GM18502 (cell line): ENCODE measurements around the gene XPO1.
"Not testable (repeated sequence)": the region's sequence is repeated elsewhere in the genome, so short reads cannot be mapped to it uniquely, and the experiment has no call there.

Experiments used
- ATAC-seq: cut with Tn5 transposase; IDR thresholded peaks from one replicate; pipeline ENCODE4 v1.9.1; 2021; ENCODE audit warnings: mild to moderate bottlenecking; ENCODE audit not compliant: unreplicated experiment, poor library complexity

Gene XPO1, protein sequence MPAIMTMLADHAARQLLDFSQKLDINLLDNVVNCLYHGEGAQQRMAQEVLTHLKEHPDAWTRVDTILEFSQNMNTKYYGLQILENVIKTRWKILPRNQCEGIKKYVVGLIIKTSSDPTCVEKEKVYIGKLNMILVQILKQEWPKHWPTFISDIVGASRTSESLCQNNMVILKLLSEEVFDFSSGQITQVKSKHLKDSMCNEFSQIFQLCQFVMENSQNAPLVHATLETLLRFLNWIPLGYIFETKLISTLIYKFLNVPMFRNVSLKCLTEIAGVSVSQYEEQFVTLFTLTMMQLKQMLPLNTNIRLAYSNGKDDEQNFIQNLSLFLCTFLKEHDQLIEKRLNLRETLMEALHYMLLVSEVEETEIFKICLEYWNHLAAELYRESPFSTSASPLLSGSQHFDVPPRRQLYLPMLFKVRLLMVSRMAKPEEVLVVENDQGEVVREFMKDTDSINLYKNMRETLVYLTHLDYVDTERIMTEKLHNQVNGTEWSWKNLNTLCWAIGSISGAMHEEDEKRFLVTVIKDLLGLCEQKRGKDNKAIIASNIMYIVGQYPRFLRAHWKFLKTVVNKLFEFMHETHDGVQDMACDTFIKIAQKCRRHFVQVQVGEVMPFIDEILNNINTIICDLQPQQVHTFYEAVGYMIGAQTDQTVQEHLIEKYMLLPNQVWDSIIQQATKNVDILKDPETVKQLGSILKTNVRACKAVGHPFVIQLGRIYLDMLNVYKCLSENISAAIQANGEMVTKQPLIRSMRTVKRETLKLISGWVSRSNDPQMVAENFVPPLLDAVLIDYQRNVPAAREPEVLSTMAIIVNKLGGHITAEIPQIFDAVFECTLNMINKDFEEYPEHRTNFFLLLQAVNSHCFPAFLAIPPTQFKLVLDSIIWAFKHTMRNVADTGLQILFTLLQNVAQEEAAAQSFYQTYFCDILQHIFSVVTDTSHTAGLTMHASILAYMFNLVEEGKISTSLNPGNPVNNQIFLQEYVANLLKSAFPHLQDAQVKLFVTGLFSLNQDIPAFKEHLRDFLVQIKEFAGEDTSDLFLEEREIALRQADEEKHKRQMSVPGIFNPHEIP (N-terminal part only)

DNA sequence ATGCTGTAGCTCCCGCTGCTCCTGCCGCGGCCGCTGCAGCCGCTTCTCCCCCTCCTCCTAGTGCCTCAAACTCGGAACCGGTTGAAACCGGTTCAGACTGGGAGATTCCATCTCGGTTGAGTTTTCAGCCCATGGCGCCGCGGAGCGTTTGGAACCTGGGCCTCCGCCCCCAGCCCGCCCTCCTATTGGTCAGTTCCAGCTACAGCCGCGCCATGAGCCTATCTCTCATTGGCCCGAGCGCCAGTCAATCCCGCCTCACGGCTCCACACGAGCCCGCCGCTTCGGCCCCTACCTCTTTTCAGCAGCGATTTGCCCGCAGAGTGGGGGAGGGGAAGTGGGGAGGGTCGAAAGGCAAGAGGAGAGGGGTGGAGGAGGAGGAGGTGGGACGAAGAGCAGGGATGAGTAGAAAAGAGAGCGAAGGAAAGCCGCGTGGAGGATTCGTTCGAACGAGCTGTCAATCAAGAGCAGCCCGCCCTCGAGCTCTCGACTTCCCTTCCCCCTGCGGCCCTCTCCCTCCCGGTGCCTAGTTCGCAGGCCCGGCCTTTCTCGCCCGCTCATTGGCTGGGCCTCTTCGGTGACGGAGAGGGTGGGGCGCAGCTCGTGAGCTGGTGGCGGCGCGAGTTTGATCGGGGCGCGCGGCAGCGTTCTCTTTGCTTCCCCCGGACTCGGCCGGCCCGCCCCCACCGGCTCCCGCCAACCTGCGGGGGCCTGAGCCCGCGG is at the start of gene XPO1:
XPO1 (minus strand) TSS at position 157 of the 720 bp plus-strand sequence. CDS start 4,459 bp downstream, outside the sequence.
- peak; percentile 85 for ATAC-seq

DNA sequence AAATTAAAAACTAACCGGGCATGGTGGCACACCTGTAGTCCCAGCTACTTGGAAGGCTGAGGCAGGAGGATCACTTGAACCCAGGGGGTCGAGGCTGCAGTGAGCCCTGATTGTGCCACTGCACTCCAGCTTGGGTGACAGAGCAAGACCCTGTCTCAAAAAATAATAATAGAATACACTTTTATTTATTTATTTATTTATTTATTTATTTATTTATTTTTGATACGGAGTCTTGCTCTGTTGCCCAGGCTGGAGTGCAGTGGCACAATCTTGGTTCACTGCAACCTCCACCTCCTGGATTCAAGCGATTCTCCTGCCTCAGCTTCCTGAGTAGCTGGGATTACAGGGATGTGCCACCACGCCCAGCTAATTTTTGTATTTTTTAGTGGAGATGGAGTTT is 48.8 kb upstream of the XPO1 start:
- not testable (repeated sequence) for ATAC-seq

DNA sequence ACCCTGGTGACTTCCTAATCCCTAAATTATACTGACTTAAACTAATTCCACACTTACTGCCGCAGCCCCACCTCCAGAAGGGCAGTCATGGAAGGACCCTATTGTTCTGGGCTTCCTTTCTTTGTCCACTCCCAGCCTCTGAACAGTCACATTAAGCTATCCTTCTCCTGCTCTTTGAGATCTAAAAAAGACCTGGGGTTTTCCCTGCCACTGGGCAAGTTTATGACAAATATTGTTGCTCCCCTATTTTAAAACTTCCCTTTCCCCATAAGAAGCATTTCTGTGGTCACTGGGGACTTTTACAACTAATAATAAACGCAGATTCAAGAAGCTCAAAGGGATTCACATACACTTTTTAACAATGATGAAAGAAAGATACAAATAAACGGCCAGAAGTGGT is 47.2 kb upstream of the XPO1 start:
- no peak for ATAC-seq

DNA sequence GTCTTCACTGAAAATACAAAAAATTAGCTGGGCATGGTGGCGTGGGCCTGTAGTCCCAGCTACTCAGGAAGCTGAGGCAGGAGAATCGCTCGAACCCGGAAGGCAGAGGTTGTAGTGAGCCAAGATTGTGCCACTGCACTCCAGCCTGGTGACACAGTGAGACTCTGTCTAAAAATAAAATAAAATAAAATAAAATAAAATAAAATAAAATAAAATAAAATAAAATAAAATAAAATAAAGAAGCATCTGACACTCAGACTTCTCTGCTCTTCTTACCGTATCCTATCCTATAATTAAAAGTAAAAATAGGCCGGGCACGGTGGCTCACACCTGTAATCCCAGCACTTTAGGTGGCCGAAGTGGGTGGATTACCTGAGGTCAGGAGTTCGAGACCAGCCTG is 46.2 kb upstream of the XPO1 start:
- ATAC-seq, result not testable (repeated sequence)

DNA sequence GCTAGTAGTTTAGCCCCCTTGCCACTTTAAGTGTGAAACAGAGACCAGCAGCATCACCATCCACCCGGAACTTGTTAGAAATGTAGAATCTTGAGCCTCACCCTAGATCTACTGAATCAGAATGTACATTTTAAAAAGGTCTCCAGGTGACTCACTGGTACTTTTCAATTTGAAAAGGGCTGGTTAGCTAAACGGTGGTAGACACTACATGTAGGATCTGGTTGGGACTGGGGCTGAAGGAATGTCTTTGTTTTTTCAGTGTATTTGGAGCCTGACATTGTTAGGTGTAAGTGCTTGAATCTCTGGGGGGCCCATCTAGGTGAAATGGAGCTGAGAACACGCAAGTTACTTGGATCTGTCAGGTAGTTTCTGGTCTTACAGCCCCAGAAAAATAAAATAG is 44.0 kb upstream of the XPO1 start:
- no peak for ATAC-seq

DNA sequence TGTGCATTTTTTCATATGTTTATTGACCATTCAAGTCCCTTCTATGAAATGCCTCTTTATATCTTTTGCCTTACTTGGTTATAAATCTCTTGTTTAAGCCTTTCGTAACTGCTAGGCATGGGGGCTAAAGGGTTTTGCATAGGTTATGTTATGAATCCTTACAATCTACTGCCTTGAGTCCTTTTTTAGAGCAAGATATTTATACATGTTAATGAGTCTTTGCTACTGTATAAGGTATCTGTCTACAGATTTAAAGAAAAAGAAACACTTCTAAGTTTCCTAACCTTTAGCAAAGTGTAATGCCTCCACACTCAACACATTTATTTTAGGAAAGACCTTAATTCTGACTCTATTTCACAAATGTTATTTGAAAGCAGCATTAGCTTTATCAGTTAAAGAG is 43.6 kb upstream of the XPO1 start:
- no peak for ATAC-seq

DNA sequence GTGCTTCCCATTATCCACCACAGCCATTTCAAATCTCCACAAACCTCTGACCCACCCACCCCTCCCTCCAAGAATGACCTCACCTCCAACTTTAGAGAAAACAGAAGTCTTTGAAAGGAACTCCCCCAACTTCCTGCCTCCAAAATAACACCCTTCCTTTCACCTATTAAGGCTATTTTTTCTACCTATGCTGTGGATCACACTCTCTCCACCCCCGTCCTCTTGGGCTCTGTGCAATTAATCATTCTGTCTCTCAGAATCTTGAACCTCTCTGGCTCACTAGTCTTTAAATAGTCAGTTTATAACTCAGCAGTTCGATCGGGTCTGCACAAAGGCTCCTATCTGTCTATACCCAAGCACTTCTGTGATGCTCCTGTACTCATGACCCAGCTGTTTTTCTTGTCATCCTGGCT is 37.3 kb upstream of the XPO1 start:
- ATAC-seq, result no peak

DNA sequence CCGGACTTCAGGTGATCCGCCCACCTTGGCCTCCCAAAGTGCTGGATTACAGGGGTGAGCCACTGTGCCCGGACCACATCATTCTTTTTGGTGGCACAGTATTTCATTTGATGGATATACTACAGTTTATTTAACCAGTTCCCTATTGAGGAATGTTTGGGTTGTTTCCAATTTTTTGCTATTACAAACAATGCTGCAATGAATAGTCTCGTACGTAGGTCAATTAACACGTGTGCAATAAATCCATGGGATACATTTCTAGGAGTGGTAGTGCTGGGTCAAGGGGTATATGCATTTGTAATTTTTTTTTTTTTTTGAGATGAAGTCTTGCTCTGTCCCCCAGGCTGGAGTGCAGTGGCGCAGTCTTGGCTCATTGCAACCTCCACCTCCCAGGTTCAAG is 28.4 kb upstream of the XPO1 start:
- ATAC-seq, result no peak

DNA sequence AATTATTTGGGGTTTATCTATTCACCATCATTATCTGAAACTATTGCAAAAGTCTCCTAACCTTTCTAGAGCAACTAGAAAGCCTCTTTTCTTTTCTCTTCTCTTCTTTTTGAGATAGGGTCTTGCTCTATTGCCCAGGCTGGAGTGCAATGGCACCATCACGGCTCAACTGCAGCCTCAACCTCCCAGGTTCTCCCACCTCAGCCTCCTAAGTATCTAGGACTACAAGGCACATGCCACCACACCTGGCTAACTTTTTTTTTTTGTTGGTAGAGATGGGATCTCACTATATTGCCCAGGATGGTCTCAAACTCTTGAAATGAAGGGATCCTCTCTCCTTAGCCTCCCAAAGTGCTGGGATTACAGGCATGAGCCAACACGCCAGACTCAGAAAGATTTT is 24.5 kb upstream of the XPO1 start:
- no peak for ATAC-seq

DNA sequence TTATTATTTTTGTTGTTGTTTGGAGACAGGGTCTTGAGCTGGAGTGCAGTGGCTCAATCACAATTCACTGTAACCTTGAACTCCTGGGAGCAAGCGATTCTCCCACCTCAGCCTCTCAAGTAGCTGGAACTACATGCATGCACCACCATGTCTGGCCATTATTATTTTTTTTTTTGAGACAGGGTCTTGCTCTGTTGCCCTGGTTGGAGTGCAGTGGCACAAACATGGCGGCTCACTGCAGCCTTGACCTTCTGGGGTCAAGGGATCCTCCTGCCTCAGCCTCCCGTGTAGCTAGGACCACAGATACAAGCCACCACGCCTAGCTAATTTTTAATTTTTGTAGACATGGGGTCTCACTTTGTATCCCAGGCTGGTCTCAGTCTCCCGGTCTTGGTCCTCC is 20.0 kb upstream of the XPO1 start:
- ATAC-seq, result no peak

DNA sequence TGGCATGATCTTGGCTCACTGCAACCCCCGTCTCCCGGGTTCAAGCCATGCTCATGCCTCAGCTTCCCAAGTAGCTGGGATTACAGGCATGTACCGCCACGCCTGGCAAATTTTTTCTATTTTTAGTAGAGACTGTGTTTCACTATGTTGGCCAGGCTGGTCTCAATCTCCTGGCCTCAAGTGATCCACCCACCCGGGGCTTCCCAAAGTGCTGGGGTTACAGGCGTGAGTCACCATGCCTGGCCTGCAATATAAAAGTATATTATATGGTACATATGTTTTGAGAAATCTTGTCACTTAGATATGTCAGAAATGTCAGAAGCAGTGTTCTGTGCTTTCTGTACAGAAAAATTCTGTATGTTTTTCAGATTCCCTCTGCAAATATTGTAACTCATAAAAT is 19.2 kb upstream of the XPO1 start:
- ATAC-seq, result no peak

DNA sequence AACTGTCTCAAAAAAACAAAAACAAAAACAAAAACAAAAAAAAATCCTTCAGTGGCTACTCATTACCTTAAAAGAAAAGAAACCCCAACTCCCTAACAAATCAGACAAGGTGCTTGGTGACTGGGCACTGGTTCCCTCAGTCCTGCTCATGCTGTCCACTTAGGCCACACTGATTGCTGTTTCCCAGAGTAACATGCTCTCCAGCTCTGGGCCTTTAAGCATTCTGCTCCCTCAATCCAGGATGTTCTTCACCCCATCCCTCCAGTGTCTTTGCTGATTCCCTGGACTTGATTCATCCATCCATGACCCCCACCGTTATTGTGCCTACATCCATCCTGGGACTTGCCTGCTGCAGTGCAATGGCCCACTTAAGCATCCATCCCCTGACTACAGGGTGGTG is 16.4 kb upstream of the XPO1 start:
- ATAC-seq, result no peak

DNA sequence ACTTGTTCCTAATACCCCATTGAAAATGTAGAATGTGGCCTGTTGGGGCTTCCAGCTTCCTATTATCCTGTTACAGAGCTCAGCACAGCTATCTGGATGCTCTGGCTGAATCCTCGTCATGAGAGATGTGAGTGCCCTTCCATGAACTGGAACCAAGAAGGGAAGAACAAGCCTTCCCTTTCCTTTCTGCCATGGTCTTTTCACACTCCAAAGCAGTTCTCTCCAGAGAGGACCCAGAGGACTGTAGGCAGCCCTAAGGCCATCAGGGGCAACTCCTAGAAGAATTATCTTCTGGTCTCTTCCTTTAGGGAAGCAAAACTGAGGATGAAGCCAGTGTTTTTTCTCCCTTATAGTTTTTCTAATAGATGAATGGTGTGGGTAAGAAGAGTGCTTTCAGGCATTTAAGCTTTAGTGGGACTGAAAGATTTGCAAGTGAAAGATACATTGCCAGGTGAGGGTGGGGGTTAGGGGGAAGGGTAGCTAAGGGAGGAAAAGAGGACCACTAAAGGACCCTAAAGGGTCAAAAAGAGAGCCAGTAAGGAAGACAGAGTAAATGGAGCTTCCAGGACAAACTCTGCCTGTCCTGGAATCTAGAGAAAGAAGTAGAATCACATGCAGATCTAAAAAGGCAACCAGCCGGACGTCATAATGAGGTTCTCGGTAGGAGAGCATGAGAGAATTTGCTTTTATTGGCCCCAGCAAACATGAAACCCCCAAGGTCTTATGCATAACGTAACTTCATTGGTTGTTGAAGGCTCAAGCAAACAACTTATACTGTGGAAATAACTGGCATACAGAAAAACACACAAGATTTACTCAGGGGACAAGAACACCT is 12.4 kb upstream of the XPO1 start:
- ATAC-seq, result no peak

DNA sequence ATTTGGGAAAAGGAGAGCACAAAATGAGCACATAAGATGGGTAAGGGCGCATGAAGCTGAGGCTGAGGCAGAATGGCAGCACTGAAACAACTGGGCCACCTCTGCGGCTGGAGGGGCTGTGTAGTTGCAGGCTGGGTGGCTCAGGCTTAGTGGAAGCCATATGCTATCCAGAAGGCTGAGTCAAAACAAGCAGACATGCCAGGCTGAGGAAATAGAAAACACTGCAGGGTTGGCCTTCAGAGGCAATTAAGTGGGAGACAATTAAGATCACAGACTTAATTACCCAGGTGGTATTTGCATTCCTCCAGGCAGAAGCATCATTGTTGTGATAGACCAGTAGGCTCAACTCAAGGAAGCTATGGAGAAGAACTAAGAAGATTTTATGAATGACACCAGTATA is 11.4 kb upstream of the XPO1 start:
- no peak for ATAC-seq

DNA sequence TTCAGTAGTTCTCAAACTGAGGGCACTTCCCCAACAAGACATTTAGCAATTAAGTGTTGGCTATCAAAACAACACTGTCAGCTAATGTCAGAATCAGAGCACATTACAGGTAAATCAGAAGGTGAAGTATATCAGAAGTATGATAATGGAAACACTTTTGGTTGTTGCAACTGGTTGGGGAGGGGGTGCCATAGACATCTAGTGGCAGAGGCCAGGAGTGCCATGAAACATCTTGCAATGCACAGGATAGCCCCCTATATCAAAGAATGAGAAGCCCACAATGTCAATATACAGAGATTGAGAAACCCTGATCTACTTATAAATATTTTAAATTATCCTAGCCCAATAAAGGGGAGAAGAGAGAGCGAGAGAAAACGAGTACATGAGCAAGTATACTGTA is 4.9 kb upstream of the XPO1 start:
- no peak for ATAC-seq

DNA sequence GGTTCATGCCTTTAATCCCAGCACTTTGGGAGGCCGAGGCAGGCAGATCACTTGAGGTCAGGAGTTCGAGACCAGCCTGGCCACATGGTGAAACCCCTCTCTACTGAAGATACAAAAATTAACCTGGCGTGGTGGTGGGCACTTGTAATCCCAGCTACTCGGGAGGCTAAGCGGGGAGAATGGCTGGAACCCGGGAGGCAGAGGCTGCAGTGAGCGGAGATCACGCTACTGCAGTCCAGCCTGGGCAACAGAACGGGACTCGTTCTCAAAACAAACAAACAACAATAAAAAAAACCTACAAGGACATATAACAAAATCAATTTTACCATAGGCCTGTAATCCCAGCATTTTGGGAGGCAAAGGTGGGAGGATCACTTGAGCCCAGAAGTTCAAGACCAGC is 2.0 kb upstream of the XPO1 start:
- not testable (repeated sequence) for ATAC-seq

DNA sequence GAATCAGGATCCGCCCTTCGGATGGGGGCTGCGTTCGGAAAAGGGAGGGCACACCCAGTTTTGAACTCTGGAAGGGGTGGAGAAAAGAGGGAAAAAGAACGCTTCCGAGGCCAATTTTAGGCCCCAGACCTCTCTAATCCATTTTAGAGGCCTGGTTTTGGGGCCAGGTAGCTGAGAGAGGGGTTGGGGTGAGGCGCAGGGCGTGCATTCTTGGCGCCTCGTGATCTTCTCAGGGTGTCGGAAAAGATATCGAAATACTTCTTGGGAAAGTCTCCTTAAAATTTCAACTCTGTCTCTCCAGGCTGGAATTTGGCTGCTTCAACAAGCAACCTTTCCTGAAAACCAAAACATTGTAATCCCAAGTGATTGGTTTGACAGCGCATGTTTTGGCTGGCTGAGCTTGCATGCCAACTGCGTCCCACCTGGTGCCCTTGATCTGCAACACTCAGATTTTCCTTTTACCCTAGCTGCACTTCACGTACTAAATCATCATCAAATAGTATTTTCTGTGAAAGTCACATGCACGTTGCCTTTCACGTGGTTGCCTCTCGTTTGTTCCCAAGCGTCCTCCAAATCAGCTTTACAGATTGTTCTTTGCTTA is 864 bp upstream of the XPO1 start:
- ATAC-seq, result no peak

DNA sequence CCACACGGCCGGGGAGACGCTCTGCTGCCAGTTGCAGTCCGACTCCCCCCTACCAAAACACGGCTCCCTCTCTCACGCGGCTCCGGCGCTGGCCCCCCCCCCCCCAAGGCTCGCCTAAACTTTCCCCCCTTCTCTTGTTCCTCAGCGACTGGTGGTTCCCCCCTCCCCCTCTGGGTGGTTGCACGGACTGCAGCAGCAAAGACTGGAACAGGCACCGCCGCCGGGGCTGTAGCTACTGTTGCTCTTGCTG is 281 bp downstream of the XPO1 start:
- no peak for ATAC-seq

DNA sequence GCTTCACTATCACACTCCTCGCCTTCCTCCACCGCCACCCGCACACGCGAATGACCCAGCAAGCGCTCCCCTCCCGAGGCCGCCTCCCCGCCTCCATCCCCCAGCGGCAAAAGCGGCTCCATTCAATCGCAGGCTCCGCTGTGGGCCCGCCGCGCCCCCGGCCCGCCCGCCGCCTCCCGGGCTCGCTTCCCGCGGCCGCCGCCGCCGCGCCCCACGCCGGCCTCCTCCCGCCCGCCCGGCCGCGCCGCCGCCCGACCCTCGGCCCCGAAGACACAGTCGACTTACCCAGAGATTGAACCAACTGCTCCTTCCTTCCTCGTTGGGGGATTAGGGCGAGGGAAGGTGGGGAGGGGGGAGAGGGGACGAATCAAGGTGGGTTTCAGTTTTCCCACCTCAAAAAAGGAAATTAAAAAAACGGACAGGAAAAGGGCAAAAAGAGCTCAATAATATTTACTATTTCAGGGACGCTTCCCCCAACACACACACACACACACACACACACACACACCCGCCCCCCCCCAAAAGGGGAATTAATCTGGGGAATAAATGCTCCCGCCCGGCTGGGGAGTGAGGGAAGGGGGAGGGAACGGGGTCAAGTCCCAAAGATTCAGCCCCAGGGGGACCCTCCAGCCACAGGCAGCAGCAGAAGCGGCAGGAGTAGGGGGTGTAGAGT is 743 bp downstream of the XPO1 start:
- no peak for ATAC-seq
